DMS114 treated with DMSO at 0.1 percent for 48 hours (cell line): ENCODE results near the gene LGMN.
"Not testable (repeated sequence)": the region's sequence is repeated elsewhere in the genome, so short reads cannot be mapped to it uniquely, and the experiment has no call there.

Source experiments
- DNase-seq: peaks from one replicate; lab custom pipeline; 2025; ENCODE audit not compliant: unreplicated experiment; lab: John Stamatoyannopoulos, UW

The LGMN gene

GRCh38 chr14:92728759-92729364 is 19.6 kb downstream of the LGMN start:
- no peak for DNase-seq

- DNase-seq, result no peak
Observed at GRCh38 chr14:92726933-92727262, 21.5 kb downstream of the LGMN start.

- DNase-seq, result no peak
Observed at GRCh38 chr14:92726135-92726932, 22.1 kb downstream of the LGMN start.

- no peak for DNase-seq
Observed at GRCh38 chr14:92724516-92725340, 23.7 kb downstream of the LGMN start.

GRCh38 chr14:92719890-92720323 is 28.5 kb downstream of the LGMN start:
- no peak for DNase-seq

GRCh38 chr14:92719421-92719820 is 29.0 kb downstream of the LGMN start:
- no peak for DNase-seq

- no peak for DNase-seq
Observed at GRCh38 chr14:92718664-92719063, 29.8 kb downstream of the LGMN start.

GRCh38 chr14:92717571-92718042 is 30.8 kb downstream of the LGMN start:
- DNase-seq, result no peak

GRCh38 chr14:92716131-92716530 is 32.3 kb downstream of the LGMN start:
- no peak for DNase-seq

- DNase-seq, result not testable (repeated sequence)
Observed at GRCh38 chr14:92714739-92715307, 33.6 kb downstream of the LGMN start.

- DNase-seq, result no peak
Observed at GRCh38 chr14:92712654-92713051, 35.8 kb downstream of the LGMN start.

- no peak for DNase-seq
Observed at GRCh38 chr14:92711976-92712653, 36.3 kb downstream of the LGMN start.

GRCh38 chr14:92710001-92710341 is 38.5 kb downstream of the LGMN start:
- DNase-seq, result no peak

GRCh38 chr14:92709340-92710000 is 39.0 kb downstream of the LGMN start:
- no peak for DNase-seq

- no peak for DNase-seq
Observed at GRCh38 chr14:92706386-92706785, 42.0 kb downstream of the LGMN start.

- no peak for DNase-seq
Observed at GRCh38 chr14:92704821-92705220, 43.6 kb downstream of the LGMN start.

- no peak for DNase-seq
Observed at GRCh38 chr14:92704036-92704804, 44.2 kb downstream of the LGMN start.

- DNase-seq, result no peak
Observed at GRCh38 chr14:92703516-92703915, 44.9 kb downstream of the LGMN start.

- DNase-seq, result no peak
Observed at GRCh38 chr14:92702441-92702918, 45.9 kb downstream of the LGMN start.

GRCh38 chr14:92701826-92702225 is 46.6 kb downstream of the LGMN start:
- DNase-seq, result no peak
